Gastroesophageal sphincter (tissue), 4 donors: Measurements from ENCODE around the gene RTBDN. TPM values are rescaled to one million over a fixed set of nuclear protein-coding genes. Genes with fewer than 3 reads are reported as not detected.
A peak's percentile ranks its signal among the peaks of the same experiment; 100 is the strongest.

Experiments
- ATAC-seq: fragments of 150-250 bp; one replicate; pipeline ENCODE4 v1.9.1; 2016; ENCODE audit warnings: mild to moderate bottlenecking, moderate library complexity
- H3K27ac ChIP-seq, 4 donors: fragments of 200-600 bp; sonication (generic) in 3 of 4; 1 replicate in 3 of 4; 2 replicates in 1 of 4; pipeline ENCODE4 v1.5.1; 2016 to 2019
- H3K27me3 ChIP-seq: fragments of 200-600 bp; sonication (generic); one replicate; pipeline ENCODE4 v1.5.1; 2019
- H3K36me3 ChIP-seq, 2 donors: fragments of 200-600 bp; sonication (generic); one replicate each; pipeline ENCODE4 v1.5.1; 2019; ENCODE audit warnings: control low read depth in 1 of 2
- H3K4me1 ChIP-seq, 3 donors: fragments of 200-600 bp; sonication (generic); 1 replicate in 2 of 3; 2 replicates in 1 of 3; pipeline ENCODE4 v1.5.1; 2016 to 2019; ENCODE audit warnings: control low read depth in 2 of 3
- H3K4me3 ChIP-seq, 2 donors: fragments of 200-600 bp; sonication (generic); one replicate each; pipeline ENCODE4 v1.5.1; 2019; ENCODE audit warnings: mild to moderate bottlenecking in 1 of 2, moderate library complexity in 1 of 2
- H3K9me3 ChIP-seq, 3 donors: fragments of 200-600 bp; sonication (generic); one replicate each; pipeline ENCODE4 v1.5.1; 2017 to 2019; ENCODE audit warnings: control low read depth in 2 of 3
- EP300 ChIP-seq: sonication (generic); formaldehyde crosslinking; IDR thresholded peaks from one replicate; pipeline ENCODE4 v1.6.1; 2017; ENCODE audit warnings: antibody characterized with exemption, mild to moderate bottlenecking
- POLR2A ChIP-seq, 2 donors: fragments of 450-650 bp; IDR thresholded peaks; one replicate each; pipeline ENCODE4 v1.6.1; 2017; ENCODE audit warnings: antibody characterized with exemption in 2 of 2, mild to moderate bottlenecking in 2 of 2, moderate library complexity in 1 of 2
- POLR2AphosphoS5 ChIP-seq: sonication (generic); formaldehyde crosslinking; IDR thresholded peaks from one replicate; pipeline ENCODE4 v1.6.1; 2017; ENCODE audit warnings: antibody characterized with exemption
- WGBS, 2 donors: methylation state at CpG; one replicate each; pipeline ENCODE4 v1.1.5; 2018; ENCODE audit warnings: low coverage in 1 of 2; 5-methylcytosine and 5-hydroxymethylcytosine counted together
- total RNA-seq, 4 donors: library from RNA; depleted of rRNA; stranded (reverse); fragments of >200 nt; gene quantifications; one replicate each; pipeline ENCODE4 v1.1.0, GENCODE V29; 2016
- TF ChIP-seq, protein P1 (sequence below), 4 experiments: fragments of 200-600 bp in 2 of 4; fragments of 450-650 bp in 2 of 4; sonication (generic) in 1 of 4; IDR thresholded peaks; one replicate each; pipeline ENCODE4 v1.5.1; 2017 to 2019; ENCODE audit warnings: antibody characterized with exemption in 4 of 4, mild to moderate bottlenecking in 2 of 4, moderate library complexity in 2 of 4

RTBDN gene
- total RNA-seq, 4 donors from 2014 or later, result 1.1 TPM; not detected in 3

DNA sequence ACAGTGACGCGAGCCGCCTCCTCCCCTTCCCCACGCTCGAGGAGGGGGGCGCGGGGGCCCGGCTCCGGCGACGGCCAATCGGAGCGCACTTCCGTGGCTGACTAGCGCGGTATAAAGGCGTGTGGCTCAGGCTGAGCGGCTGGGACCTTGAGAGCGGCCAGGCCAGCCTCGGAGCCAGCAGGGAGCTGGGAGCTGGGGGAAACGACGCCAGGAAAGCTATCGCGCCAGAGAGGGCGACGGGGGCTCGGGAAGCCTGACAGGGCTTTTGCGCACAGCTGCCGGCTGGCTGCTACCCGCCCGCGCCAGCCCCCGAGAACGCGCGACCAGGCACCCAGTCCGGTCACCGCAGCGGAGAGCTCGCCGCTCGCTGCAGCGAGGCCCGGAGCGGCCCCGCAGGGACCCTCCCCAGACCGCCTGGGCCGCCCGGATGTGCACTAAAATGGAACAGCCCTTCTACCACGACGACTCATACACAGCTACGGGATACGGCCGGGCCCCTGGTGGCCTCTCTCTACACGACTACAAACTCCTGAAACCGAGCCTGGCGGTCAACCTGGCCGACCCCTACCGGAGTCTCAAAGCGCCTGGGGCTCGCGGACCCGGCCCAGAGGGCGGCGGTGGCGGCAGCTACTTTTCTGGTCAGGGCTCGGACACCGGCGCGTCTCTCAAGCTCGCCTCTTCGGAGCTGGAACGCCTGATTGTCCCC is 42.9 kb downstream of the RTBDN start, which contains the start of gene JUNB:
Gene JUNB (plus strand): TSS at position 142 of the 706 bp plus-strand sequence. CDS start 286 bp downstream, at position 428.
- peaks cover 0 to 71% (median 26%) of the 10 kb centered on the region in 3 donors for H3K4me1 ChIP-seq
- no CpG with 5 or more reads among the region's 73 CpGs for WGBS, 2 donors

DNA sequence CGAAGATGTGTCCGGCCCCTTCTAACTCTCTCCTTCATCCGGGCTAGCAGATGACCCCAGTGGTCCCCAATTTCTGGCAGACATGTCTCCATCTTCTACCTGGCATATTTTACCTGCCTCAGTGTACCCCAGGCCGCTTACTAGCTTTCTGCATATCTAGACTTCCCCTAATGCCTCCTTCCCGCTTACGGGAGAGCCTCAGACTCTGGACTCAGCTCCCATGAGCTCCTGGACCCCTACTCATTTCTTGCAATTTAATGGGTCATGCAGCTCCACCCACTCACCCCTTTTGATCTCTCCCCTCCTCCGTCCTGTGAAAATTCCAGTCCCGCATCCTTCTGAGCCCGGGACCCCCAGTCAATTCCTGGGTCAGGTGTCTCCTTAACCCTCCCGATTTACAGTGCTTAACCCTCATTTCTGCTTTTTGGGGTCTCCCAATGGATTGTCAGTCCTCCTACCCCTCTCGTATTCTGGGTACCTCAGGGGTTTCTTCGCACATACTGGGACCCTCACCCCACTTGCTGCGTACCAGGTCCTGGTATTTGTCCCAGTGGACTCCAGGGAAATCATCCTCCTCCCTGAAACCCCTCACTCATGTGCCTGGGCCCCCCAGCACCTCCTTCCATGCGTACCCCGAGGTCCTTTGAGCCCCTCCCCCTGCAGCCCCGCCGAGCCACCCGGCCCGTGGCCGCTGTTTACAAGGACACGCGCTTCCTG is 43.6 kb downstream of the RTBDN start:
- H3K4me1 ChIP-seq, result peaks cover 0 to 71% (median 26%) of the 10 kb centered on the region in 3 donors
- WGBS, 2 donors, result 0 to 4% methylated on average over 9 to 15 of the region's 22 CpGs
- H3K27me3 ChIP-seq, result no peaks in the 10 kb centered on the region
- H3K27ac ChIP-seq, result peak overlapping the region; percentile 89 to 100 (median 98)
- no peaks in the 10 kb centered on the region for H3K36me3 ChIP-seq
- H3K9me3 ChIP-seq, result no peaks in the 10 kb centered on the region
- no peak for ATAC-seq
- TF ChIP-seq EP300, result no peak
- TF ChIP-seq, protein P1, sequence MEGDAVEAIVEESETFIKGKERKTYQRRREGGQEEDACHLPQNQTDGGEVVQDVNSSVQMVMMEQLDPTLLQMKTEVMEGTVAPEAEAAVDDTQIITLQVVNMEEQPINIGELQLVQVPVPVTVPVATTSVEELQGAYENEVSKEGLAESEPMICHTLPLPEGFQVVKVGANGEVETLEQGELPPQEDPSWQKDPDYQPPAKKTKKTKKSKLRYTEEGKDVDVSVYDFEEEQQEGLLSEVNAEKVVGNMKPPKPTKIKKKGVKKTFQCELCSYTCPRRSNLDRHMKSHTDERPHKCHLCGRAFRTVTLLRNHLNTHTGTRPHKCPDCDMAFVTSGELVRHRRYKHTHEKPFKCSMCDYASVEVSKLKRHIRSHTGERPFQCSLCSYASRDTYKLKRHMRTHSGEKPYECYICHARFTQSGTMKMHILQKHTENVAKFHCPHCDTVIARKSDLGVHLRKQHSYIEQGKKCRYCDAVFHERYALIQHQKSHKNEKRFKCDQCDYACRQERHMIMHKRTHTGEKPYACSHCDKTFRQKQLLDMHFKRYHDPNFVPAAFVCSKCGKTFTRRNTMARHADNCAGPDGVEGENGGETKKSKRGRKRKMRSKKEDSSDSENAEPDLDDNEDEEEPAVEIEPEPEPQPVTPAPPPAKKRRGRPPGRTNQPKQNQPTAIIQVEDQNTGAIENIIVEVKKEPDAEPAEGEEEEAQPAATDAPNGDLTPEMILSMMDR (IDR thresholded peaks at IDR 0.05), result no peak
- peak overlapping the region; percentile 60 to 97 for H3K4me3 ChIP-seq

More for the DNA sequence above, 42.9 kb downstream of the RTBDN start, which contains the start of gene JUNB:
- peak within 1 kb of the TSS; percentile 60 to 97 for H3K4me3 ChIP-seq
- H3K27me3 ChIP-seq, result no peaks in the 10 kb centered on the region
- TF ChIP-seq EP300, result peak; percentile 59
- peak; percentile 100 for TF ChIP-seq POLR2AphosphoS5
- TF ChIP-seq POLR2A (IDR thresholded peaks at IDR 0.05), result peak; percentile 100
- TF ChIP-seq, protein P1 (IDR thresholded peaks at IDR 0.05), result peak in 1 of 4 experiments; percentile 26
- H3K27ac ChIP-seq, result peak within 1 kb of the TSS; percentile 89 to 100 (median 98)
- H3K9me3 ChIP-seq, result no peaks in the 10 kb centered on the region
- no peaks in the 10 kb centered on the region for H3K36me3 ChIP-seq
- peak; percentile 54 for ATAC-seq

DNA sequence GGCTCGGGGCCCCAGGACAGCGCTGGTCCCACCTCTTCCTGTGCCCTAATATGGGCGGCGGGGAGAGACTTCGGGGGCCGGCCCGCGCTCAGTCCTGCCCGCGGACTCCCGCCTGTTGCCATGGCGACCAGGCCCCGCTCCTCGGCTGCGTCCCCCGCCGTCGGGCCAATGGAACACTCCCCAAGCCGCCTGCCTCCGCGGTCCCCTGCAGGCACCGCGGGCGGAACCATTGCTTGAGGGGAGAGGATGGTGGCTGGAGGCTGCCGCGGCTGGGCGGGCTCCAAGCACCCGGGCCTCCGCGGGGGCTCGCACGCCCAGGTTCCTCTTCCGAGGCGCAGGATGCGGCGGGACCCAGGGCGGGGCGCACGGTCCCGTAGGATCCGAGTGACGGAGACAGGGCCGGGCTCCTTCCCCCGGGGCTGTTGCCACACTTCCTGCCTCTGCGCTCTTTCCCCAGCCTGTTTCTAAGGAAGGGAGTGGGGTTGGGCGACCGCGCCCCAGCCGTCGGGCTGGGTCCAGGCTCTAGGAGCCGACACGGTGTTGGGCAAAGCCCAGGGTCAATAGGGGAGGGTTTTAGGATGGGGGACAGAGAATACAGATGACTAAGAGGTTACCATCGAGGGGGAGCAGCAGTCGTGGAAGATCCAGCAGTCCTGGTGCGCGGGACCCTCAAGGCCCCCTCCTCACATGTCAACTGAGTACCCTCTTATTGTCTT is 44.3 kb downstream of the RTBDN start:
- peaks cover 0 to 71% (median 31%) of the 10 kb centered on the region in 3 donors for H3K4me1 ChIP-seq
- no peaks in the 10 kb centered on the region for H3K36me3 ChIP-seq
- WGBS, 2 donors, result 2 to 3% methylated on average over 8 to 11 of the region's 56 CpGs
- TF ChIP-seq POLR2AphosphoS5 (peak; percentile 99), POLR2A (IDR thresholded peaks at IDR 0.05) (peak; percentile 92 to 95), EP300 (no peak)
- TF ChIP-seq, protein P1 (IDR thresholded peaks at IDR 0.05), result no peak
- ATAC-seq, result peak; percentile 71
- no peaks in the 10 kb centered on the region for H3K9me3 ChIP-seq
- H3K27me3 ChIP-seq, result no peaks in the 10 kb centered on the region
- H3K4me3 ChIP-seq, result peak overlapping the region; percentile 60 to 97
- peak overlapping the region; percentile 89 to 100 (median 98) for H3K27ac ChIP-seq

DNA sequence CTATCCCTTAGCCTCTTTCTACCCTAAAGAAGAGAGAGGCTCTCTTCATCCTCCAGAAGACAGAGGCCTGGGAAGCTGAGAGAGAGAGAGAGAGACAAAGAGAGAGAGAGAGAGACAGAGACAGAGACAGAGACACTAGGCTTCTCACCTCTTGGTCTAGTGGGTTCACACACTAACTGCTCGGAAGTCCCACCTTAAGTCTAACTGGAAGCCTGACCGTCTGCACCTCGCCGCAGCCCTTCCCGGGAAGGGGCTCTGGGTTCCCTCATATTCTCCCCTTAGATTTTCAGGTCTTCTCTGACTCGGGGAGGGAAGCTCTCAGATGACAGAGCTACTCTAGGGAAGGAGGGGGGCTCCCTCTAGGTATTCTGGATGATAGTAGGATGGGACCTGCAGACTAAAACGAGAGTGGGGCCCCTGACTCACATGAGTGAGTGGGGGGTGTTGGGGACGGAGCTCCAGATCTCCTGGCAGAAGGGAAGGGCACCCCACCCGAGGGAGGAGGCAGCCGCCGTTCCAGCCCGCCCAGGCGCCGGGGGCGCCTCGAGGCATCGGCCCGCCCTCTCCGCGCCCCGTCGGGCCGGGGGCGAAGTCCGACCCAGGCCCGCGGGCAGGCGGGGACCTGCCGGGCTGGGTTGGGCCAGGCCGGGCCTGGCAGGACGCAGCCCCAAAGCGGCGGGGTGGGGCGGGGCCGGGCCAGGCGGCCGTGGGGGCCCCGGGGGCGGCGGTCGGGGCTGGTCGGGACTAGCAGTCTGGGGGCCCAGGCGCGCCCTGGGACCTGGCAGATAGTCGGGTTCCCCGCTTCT is 45.1 kb downstream of the RTBDN start:
- no peaks in the 10 kb centered on the region for H3K27me3 ChIP-seq
- peak overlapping the region; percentile 89 to 100 (median 98) for H3K27ac ChIP-seq
- H3K4me1 ChIP-seq, result peaks cover 0 to 71% (median 38%) of the 10 kb centered on the region in 3 donors
- no peaks in the 10 kb centered on the region for H3K9me3 ChIP-seq
- WGBS, 2 donors, result 0 to 5% methylated on average over 4 to 5 of the region's 46 CpGs
- no peaks in the 10 kb centered on the region for H3K36me3 ChIP-seq
- ATAC-seq, result no peak
- peak overlapping the region; percentile 60 to 97 for H3K4me3 ChIP-seq
- TF ChIP-seq EP300, result no peak
- no peak for TF ChIP-seq POLR2AphosphoS5
- TF ChIP-seq POLR2A (IDR thresholded peaks at IDR 0.05), result no peak
- TF ChIP-seq, protein P1 (IDR thresholded peaks at IDR 0.05), result no peak
